ENCODE results near the gene ADAMTS14.
A peak's percentile ranks its signal among the peaks of the same experiment; 100 is the strongest.
"Not testable (repeated sequence)": the region's sequence is repeated elsewhere in the genome, so short reads cannot be mapped to it uniquely, and the experiment has no call there.

The ADAMTS14 gene, protein sequence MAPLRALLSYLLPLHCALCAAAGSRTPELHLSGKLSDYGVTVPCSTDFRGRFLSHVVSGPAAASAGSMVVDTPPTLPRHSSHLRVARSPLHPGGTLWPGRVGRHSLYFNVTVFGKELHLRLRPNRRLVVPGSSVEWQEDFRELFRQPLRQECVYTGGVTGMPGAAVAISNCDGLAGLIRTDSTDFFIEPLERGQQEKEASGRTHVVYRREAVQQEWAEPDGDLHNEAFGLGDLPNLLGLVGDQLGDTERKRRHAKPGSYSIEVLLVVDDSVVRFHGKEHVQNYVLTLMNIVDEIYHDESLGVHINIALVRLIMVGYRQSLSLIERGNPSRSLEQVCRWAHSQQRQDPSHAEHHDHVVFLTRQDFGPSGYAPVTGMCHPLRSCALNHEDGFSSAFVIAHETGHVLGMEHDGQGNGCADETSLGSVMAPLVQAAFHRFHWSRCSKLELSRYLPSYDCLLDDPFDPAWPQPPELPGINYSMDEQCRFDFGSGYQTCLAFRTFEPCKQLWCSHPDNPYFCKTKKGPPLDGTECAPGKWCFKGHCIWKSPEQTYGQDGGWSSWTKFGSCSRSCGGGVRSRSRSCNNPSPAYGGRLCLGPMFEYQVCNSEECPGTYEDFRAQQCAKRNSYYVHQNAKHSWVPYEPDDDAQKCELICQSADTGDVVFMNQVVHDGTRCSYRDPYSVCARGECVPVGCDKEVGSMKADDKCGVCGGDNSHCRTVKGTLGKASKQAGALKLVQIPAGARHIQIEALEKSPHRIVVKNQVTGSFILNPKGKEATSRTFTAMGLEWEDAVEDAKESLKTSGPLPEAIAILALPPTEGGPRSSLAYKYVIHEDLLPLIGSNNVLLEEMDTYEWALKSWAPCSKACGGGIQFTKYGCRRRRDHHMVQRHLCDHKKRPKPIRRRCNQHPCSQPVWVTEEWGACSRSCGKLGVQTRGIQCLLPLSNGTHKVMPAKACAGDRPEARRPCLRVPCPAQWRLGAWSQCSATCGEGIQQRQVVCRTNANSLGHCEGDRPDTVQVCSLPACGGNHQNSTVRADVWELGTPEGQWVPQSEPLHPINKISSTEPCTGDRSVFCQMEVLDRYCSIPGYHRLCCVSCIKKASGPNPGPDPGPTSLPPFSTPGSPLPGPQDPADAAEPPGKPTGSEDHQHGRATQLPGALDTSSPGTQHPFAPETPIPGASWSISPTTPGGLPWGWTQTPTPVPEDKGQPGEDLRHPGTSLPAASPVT

DNA sequence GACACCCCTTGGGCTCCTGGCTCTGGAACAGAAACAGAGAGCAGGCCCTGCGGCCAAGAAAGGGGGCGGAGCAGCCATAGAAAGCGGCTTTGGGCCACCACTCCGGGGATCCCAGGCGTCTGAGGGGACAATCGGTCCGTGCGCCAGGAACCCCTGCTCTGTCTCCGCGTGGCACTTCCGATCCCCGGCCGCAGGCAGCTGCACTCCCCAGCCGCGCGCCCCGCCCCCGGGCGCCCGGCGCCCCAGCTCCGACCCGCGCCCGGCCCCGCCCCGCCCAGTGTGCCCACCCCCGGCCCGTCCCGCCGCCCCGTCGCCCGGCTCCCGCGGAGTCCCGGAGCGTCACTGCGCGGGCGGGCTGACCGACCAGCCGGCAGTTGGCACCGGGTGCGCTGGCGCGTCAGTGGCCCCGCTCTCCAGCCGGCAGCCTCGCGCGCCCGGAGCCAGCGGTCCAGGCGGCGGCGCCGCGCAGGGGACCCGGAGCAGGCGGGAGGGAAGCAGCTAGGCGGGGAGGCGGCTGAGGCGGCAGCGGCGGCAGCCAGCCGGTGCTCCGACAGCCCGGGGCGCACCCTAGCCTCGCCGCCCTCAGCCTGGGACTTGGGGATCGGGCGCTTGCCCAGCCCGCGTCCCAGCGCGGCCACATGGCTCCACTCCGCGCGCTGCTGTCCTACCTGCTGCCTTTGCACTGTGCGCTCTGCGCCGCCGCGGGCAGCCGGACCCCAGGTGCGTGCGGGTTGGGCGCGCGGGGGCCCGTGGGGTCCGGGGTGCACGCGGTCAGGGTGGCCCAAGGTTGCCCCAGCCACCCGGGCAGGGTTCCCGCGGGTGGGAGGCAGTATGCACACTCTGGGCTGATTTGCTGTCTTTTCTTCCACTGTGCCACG, at the start of gene ADAMTS14:
ADAMTS14 (plus strand) TSS at position 342 of the 878 bp plus-strand sequence; CDS start at position 639, 297 bp downstream.
- DNase-seq = peak in 1 of 2 donors; percentile 16

DNA sequence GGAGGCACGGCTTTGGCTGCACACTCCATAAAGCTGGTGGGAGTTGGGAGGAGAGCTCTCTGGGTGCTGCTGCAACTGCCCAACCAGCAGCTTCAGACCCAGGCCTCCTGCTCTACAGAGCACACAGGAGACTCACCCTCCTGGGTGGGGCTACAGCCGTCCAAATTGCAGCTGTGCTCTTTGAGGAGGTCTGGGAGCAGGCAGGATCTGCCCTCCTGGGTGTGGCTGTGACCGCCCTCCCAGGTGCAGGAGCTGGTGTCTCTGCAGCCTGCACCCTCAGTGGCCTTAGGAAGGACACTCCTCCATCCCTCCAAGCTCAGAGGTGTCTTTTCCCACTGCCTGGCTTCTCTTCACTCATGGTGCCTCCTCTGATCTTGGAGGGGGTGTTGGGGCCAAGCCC, 49.8 kb upstream of the ADAMTS14 start:
- no peak for DNase-seq

DNA sequence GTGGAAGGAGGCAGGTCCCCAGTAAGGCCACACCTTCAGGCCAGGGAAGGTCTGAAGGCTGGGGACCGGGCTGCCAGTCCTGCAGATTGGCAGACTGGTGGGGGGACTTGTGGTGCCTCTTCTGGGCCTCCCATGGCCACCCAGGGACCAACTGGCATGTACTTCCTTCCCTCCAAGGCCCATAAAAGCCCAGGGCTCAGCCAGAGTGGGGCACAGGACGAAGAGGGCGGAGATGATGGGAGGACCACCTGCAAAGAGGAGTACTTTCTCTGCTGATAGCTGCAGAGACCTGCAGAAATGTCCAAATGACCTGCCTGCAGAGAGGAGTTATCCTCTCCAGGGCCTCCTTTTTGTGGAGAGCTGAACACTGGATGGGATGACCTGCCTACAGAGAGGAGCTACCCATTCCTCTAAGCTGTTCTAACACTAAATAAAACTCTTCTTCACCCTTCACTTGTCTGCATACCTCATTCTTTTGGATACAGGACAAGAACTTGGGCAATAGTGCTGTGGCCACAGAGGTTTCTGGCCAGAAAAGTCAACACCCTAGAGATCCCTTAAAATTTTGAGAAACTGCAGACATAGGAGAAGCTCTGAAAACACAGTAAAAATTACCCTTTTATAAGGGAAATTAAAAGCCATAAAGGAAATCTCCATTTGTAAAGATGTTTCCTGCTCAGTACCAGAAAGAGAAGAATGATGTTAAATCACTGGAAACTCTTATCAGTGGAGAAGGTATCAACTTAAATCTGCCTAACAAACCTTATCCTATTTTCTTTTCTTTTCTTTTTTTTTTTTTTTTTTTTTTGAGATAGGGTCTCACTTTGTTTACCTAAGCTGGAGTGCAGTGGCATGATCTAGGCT, 49.1 kb upstream of the ADAMTS14 start:
- no peak for DNase-seq

DNA sequence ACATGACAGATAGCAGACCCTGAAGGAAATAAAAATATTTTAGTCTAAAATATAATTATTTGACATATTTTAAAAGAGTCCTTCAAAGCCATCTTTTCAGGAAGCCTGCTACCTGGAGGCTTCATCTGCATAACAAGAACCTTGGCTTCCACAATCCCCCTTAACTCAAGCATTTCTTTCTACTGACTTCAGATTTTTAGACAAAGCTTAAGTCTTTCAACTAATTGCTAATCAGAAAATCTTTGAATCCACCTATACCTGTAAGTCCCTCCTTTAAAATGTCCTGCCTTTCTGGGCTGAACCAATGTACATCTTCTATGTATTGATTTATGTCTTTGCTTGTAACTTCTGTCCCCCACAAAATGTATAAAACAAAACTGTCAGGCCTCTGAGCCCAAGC, 46.2 kb upstream of the ADAMTS14 start:
- DNase-seq = no peak

DNA sequence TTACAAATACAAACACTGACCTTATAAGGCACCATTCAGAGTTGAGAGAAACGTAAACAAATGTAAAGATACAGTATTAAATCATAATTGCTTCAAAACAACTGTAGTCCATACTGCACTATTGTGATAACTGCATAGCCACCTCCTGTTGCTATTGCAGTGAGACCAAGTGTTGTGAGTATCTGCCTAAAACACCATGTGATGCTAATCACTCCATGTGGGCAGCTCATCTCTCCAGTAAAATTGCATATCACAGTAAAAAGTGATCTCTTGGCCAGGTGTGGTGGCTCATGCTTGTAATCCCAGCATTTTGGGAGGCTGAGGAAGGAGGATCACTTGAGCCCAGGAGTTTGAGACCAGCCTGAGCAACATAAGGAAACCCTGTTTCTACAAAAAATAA, 43.0 kb upstream of the ADAMTS14 start:
- no peak for DNase-seq

DNA sequence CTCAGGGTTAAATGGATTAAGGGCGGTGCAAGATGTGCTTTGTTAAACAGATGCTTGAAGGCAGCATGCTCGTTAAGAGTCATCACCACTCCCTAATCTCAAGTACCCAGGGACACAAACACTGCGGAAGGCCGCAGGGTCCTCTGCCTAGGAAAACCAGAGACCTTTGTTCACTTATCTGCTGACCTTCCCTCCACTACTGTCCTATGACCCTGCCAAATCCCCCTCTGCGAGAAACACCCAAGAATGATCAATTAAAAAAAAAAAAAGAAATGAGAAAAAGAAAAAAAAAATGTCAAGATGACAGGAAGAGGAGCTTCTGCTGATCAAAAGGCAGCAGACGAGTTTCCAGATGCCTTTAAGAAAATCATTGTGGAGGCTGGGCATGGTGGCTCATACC, 40.6 kb upstream of the ADAMTS14 start:
- not testable (repeated sequence) for DNase-seq

DNA sequence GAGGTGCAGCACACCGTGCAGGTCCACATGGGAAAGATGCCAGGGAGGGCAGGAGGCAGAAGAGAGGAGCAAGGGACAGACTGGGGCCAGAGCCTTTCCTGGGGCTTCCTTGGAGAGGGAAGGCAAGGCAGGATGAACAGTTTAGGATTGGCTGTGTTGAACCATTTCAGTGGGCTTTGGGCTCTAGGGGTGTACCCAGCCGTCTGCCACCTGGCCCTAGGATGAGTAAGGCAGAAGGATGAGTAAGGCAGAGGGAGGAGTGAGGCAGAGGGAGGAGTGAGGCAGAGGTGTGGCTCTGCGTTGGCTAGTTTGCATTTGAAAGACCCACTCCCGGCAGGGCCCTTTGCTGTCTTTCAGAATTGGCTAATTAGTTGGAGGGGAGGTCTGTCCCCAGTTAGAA, 38.3 kb upstream of the ADAMTS14 start:
- no peak for DNase-seq

DNA sequence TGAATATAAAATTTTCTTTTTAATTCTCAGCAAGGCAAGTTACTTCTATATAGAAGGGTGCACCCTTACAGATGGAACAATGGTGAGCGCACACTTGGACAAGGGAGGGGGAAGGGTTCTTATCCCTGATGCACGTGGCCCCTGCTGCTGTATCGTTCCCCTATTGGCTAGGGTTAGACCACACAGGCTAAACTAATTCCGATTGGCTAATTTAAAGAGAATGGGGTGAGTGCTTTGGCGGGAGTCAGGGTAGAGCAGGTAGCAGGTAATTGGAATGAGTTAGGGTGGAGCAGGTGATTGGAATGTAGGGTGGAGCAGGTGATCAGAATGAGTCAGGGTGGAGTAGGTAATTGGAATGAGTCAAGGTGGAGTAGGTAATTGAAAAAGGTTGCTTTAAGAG, 37.8 kb upstream of the ADAMTS14 start:
- not testable (repeated sequence) for DNase-seq

DNA sequence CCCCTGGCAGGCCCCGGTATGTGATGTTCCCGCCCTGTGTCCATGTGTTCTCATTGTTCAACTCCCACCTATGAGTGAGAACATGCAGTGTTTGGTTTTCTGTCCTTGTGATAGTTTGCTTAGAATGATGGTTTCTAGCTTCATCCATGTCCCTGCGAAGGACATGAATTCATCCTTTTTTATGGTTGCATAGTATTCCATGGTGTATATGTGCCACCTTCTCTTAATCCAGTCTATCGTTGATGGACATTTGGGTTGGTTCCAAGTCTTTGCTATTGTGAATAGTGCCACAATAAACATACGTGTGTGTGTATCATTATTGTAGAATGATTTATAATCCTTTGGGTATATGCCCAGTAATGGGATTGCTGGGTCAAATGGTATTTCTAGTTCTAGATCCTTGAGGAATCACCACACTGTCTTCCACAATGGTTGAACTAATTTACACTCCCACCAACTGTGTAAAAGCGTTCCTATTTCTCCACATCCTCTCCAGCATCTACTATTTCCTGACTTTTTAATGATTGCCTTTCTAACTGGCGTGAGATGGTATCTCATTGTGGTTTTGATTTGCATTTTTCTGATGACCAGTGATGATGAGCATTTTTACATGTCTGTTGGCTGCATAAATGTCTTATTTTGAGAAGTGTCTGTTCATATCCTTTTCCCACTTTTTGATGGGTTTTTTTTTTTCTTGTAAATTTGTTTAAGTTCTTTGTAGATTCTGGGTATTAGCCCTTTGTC, 32.5 kb upstream of the ADAMTS14 start:
- DNase-seq = not testable (repeated sequence)

DNA sequence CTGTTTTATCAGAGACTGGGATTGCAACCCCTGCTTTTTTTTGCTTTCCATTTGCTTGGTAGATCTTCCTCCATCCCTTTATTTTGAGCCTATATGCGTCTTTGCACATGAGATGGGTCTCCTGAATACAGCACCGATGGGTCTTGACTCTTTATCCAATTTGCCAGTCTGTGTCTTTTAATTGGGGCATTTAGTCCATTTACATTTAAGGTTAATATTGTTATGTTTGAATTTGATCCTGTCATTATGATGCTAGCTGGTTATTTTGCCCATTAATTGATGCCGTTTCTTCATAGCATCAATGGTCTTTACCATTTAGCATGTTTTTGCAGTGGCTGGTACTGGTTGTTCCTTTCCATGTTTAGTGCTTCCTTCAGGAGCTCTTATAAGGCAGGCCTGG, 29.0 kb upstream of the ADAMTS14 start:
- not testable (repeated sequence) for DNase-seq

DNA sequence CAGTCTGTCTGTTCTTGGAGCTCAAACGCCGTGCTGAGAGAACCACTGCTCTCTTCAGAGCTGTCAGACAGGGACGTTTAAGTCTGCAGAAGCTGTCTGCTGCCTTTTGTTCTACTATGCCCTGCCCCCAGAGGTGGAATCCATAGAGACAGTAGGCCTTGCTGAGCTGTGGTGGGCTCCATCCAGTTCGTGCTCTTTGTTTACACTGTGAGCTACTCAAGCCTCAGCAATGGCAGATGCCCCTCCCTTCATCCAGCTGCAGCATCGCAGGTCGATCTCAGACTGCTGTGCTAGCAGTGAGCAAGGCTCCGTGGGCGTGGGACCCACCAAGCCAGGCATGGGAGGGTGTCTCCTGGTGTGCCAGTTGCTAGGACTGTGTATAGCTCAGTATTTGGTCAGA, 27.3 kb upstream of the ADAMTS14 start:
- DNase-seq = not testable (repeated sequence)

DNA sequence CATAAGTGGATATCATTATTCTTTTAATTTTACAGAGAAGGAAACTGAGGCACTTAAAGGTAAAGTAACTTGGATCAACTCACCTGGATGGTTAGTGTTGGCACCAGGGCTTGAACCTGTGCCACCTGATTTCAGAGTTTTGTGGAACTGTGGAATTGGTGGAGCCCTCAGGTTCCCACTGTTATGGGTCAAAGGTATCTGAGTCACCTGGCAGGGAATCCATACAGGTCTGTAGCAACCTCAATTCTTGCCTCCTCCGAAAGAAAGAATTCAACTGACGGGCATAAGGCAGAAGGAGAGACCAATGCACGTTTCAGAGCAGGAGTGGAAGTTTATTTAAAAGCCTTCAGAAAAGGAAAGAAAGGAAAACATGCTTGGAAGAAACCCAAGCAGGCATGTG, 25.2 kb upstream of the ADAMTS14 start:
- no peak for DNase-seq

DNA sequence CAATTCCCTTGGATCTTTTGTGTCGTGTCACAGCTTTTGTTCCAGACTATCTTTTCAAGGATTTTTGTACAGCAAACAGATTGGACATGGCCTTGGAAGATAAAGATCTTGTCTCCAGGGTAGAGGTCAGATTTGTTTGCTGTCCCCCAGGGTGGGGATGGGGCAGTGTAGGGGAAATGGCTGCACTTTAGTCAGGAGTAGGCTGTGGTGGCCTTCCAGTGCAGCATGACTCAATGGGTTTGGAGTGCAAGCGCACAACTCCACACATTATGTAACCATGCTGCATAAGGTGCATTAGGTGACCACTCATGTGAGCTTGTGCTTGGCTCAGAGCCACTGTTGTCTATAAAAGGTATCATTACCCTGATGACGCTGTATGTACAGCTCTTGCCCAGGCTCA, 23.9 kb upstream of the ADAMTS14 start:
- DNase-seq = no peak

DNA sequence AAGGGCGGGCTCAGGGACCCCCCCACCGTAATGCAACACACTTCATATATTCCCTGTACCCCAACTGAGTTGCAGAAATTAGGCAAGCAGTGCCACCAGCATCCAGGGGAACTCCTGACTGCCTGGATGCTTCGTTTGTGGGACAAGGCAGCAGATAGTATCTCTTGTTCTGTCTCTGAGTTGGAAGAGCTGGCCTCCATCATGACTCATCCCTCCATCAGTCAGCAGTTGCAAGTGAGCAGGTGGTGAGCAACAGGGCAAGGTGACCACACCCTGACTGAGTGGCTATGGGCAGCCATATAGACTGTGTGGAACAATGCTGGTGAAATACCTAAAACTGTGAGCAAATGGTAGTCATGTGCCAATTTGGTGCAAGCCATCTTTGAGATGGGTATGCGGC, 22.8 kb upstream of the ADAMTS14 start:
- DNase-seq = no peak

DNA sequence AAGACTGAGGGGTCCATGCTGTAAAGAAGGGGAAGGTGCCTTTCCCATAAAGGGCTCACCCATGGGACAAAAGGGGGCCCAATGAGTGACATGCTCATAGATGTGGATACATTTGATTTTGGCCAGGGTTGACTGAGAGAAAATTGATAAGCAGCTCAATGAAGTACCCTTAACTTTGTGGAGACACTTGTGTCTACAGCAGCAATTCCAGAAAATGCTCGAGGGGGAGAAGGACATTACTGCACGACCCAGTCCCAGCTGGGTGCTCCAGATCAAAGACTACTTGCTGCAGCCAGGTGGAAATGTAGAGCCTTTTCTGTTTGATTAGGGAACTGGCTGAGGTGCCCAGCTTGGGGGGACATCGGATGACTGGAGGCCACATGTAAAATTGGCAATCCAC, 22.2 kb upstream of the ADAMTS14 start:
- DNase-seq = no peak

DNA sequence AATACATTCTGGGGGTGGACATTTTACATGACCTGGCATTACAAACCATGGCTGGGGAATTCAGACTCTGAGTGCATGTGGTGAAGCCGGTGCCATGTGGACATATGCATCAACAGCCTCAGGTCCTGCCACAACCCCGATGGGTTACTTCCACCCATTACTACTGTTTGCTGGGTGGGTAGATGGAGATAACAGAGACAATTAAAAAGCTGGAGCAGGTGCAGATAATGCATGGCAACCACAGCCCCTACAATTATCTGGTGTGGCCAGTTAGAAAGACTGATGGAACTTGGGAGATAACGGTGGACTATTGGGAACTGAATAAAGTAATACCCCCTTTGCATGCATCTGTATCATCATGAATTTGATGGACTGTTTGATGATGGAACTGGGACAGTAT, 21.6 kb upstream of the ADAMTS14 start:
- no peak for DNase-seq

DNA sequence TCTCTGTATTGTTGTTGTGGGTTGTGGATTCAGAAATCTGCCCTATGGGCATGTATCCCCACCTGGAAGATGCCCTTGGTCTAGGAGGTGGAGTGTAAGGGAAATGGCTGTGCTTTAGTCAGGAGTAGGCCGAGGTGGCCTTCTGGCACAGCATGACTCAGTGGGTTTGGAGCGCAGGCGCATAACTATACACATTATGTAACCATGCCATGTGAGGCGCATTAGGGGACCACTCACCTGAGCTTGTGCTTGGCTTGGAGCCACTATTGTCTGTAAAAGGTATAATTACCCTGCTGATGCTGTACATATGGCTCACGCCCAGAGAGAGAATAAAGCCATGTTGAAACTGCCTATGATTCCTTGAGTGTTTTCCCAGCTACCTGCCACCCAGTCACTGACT, 20.6 kb upstream of the ADAMTS14 start:
- peak in 1 of 2 donors; percentile 20 for DNase-seq

DNA sequence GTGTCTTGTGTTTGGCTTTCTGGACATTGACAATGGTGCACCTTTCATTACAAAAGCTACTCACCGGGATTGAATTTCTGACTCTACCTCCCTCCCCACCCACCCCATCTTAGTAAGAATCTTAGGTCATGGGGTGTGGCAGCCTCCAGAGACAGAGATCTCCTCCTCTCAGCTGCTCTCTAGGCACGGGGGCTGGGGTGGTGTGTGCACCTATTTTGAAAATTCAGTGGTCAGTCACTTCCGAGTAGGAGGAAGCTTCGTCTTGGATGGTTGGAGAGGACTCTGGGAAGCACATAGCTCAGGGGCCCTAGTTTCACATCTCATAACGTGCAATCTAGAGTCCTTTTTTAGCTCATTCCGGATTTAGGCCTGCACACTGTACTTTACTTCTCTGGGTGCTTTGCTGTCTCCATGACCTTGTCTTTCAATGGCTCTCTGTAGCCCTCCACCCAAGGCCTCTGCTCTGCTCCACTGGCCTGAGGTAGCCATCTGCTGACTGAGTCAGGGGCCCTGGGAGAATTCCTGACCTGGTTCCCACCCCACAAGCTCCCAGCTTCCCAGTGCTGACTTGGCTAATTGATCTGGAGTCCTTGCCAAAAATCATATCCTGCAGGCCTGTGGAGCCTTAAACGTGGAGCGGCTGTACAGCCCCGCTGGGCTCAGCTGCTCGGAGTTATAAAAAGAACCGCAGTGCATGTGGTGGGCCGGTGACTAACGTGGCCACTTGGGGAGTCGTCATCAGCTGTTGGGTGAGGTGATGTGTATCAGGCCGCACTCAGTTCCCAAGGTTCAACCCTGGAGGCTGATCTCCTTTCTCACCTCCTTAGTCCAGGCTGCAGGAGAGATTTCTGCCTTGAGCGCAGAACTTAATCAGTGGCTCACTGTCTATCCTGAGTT, 19.3 kb upstream of the ADAMTS14 start:
- DNase-seq = no peak

DNA sequence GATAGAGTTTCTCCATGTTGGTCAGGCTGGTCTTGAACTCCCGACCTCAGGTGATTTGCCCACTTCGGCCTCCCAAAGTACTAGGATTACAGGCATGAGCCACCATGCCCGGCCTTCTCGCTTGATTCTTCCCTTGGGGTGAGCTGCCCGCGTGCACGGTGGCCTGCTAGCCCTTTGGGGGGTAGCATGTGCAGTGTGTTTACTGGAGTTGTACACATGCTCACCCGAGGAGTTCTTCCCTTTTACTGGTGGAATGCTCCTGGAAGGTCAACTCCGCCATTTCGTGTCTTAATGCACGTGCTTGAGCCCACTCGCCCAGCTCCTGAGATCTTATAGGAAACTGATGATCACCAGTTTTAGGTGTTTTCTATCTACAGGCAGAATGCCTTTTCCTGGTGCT, 17.0 kb upstream of the ADAMTS14 start:
- DNase-seq = no peak

Data from CD4-positive, alpha-beta T cell treated with Interferon alpha-2 for 1 hour (primary cell).